HG03521 (cell line): ENCODE data around the gene HNRNPUL1.
A peak's percentile ranks its signal among the peaks of the same experiment; 100 is the strongest.

Experiments used
- ATAC-seq: cut with Tn5 transposase; IDR thresholded peaks from one replicate; pipeline ENCODE4 v1.9.1; 2021; ENCODE audit warnings: mild to moderate bottlenecking, moderate library complexity; ENCODE audit not compliant: unreplicated experiment

HNRNPUL1 gene

GRCh38 chr19:41307090-41307875 lies 43.1 kb downstream of the HNRNPUL1 start:
- ATAC-seq: no peak

- no peak for ATAC-seq
These were observed 43.8 kb downstream of the HNRNPUL1 start for GRCh38 chr19:41307954-41308449.

DNA sequence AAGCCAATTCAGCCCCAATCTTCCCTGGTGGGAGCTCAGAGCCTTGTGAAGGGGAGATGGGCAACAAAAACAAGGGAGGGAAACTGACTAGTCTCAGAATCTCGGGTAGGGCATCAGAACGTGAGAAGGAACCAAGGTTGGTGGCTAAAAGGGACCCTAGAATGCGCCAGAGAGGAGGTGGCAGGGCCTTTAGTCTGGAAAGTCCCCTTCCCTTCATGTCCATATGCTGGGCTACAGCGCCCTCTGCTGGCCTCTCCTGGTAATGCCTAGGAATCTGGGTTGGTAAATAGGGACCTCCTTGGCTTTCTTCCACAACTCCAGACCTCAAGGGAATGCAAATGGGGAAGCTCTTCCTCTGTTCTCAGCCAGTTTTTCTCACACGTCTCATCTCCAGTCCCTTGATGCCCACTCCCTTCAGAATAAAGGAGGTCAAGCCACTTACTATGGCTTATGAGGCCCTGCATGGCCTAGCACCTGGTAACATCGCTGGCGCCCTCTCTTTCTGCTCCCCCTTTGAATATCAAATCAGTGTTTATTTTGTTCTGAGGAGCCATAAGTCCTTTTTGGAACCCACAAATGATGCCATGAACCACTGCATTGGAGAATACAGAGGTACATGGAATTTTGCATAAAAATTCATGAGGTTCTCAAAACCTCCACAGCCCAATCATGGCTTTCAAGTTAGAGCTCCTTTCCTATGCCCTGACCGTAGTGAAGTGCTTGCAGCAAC lies 44.4 kb downstream of the HNRNPUL1 start:
- ATAC-seq: no peak

DNA sequence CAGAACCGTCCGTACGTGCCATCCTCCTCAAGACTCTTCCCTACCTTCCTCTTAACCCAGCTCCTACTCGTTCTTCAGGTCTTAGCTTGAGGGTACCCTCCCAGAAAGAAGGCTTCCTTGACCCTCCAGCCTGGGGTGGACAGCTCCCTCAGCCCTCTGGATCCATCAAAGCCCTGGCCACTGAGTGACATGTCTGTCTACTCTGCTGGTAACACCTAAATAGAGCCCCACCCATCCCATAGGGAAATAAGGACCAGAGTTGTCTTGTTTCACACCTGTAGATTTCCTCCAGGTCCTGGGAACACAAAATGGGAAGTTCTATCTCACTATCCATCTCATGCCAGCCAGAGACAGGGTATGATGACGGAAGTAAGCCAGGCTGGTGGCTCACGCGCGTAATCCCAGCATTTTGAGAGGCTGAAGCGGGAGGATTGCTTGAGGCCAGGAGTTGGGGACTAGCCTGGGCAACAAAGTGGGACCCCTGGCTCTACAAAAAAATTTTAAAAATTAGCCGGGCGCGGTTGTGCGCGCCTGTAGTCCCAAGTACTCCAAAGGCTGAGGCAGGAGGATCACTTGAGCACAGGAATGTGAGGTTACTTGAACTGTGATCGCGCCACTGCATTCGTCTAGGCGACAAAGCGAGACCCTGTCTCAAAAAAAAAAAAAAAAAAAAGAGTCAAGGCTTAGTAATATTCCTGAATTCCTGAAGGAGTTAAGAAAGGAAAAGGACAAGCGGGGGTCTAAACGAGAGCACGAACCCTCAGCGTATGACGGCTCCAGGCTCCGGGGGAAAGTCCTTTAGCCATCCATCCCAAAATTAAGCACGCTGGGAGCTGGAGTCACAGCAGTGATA lies 45.2 kb downstream of the HNRNPUL1 start:
- no peak for ATAC-seq

- ATAC-seq: peak; percentile 71
These were observed 46.1 kb downstream of the HNRNPUL1 start, which contains the start of gene CCDC97 for GRCh38 chr19:41310033-41310831. Gene CCDC97 (plus strand): TSS chr19:41310172. CDS start chr19:41310311, 139 bp downstream.

DNA sequence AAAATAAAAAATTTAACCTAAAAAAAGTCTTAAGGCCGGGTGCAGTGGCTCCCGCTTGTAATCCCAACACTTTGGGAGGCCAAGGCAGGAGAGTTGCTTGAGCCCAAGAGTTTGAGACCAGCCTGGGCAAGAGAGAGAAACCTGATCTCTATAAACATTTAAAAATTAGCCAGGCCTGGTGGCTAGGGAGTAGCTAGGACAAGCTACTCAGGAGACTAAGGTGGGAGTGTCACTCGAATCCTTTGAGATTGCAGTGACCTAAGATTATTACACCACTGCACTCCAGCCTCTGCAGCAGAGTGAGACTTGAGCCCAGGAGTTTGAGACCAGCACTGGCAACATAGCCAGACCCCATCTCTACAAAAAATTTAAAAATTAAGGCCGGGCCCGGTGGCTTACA lies 46.9 kb downstream of the HNRNPUL1 start:
- ATAC-seq: no peak

DNA sequence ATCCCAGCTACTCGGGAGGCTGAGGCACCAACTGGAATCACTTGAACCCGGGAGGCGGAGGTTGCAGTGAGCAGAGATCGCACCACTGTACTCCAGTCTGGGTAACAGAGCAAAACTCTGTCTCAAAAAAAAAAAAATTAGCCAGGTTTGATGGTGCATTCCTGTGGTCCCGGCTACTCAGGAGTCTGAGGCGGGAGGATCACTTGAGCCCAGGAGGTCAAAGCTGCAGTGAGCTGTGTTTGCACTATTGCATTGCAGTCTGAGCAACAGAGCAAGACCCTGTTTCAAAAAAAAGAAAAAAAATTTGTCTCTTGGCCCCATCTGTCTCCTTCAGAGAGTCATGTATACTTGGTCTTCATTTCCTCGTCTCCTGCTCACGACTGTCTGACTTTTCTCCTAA lies 47.4 kb downstream of the HNRNPUL1 start:
- ATAC-seq: no peak

- no peak for ATAC-seq
These were observed 52.2 kb downstream of the HNRNPUL1 start for GRCh38 chr19:41316306-41316920.

DNA sequence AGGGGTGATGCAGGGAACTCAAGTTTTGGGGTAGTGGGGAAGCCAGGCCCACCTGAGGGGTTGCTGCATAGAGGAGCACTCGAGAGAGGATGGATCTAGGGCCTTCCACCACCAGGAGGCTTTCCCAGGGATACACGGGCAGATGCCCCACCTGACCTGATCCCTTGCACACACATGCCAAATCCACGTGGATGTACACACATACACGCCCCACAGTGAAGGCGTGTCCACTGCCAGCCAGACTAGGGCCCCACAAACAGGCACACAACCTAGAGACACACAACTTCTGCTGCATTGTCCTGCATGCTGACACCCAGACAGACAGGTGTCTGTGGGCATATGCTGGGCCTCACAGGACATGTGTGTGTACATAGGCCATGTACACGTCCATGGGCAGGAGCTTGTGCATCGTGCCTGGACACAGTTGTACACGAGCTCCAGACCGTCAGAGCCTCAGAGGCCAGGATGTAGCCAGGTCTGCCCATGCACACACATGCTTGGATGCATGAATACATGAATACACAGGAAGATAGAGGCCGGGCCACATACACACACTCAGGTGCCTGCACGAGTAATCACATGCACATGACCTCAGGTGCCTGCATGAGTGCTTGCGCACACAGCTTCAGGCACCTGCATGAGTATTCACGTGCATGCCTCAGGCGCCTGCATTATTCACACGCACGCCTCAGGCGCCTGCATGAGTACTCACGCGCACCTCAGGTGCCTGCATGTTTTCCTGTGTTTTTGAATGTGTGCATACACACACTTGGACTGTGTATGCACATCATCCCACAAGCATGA lies 54.7 kb downstream of the HNRNPUL1 start:
- no peak for ATAC-seq

- no peak for ATAC-seq
These were observed 55.5 kb downstream of the HNRNPUL1 start for GRCh38 chr19:41319500-41320184.

- ATAC-seq: no peak
These were observed 56.0 kb downstream of the HNRNPUL1 start for GRCh38 chr19:41320185-41320518.

DNA sequence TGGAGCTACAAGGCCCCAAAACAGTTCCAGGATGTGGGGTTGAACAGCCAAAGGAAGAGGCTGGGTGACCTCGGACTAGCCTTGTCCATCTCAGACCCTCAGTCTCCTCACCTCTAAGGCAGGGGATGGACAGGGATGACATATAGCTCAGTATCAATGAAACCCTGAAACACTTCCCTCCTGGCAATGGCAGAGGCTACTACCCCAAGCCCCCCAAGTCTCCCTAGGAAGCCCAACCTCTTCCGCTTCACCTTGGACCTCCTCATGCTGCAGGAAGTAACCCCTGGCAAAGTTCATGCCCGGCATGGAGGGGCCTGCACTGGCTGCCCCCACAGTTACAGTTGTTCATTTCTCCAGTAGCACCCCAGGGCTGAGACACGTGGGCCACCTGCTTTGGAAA lies 56.4 kb downstream of the HNRNPUL1 start:
- ATAC-seq: no peak

DNA sequence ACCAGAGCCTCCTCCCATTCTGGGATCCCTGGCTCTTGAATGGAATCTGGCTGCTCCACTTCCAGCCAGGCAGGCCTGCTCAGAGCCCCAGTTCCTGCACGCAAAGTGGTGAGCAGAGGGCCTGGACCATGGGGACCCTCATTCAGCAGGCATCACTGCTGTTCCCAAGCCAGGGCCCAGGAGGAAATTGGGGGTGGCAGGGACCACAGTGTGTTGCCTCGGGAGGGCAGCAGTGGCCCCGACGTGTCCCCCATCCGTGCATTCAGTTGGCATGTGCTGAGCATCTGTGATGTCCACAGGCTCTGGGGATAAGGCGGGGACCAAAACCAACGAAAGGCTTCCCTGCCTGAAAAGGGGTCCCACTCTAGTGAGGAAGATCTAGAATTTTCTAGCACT lies 57.0 kb downstream of the HNRNPUL1 start:
- ATAC-seq: no peak

- no peak for ATAC-seq
These were observed 57.6 kb downstream of the HNRNPUL1 start for GRCh38 chr19:41321600-41322270.

DNA sequence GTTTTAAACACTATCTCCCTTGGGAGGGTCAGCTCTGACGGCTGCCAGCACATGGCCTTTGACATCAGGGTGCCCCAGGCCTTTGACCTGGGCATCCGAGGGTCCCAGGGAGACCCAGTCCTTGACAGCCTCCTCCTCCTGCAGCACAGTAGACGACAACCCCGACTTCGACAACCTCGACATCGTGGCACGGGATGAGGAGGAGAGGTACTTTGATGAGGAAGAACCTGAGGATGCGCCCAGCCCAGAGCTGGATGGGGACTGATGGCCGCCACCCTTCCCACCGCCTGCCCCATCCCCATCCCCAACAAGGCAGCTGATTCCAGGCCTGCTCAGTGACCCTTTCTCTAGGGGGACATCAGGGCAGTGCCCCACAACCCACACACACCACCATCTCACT lies 58.3 kb downstream of the HNRNPUL1 start:
- ATAC-seq: no peak

GRCh38 chr19:41323023-41323422 lies 58.9 kb downstream of the HNRNPUL1 start:
- no peak for ATAC-seq

- ATAC-seq: no peak
These were observed 59.4 kb downstream of the HNRNPUL1 start for GRCh38 chr19:41323430-41324125.
